Left lung (tissue), 10 donors: ENCODE data around the gene ARHGAP19. TPM values are rescaled to one million over a fixed set of nuclear protein-coding genes. Genes with fewer than 3 reads are reported as not detected.

Experiments used
- ATAC-seq: fragments of 200-7000 bp; cut with Tn5 transposase; one replicate; pipeline ENCODE4 v1.9.1; 2020; ENCODE audit warnings: moderate library complexity
- DNase-seq, 4 donors: peaks; one replicate each; pipeline ENCODE4 v3.0.0-alpha.2; 2013 to 2020
- H3K27ac ChIP-seq, 2 donors: fragments of 200-600 bp; sonication (generic) in 1 of 2; one replicate each; pipeline versions ENCODE4 v1.5.0 to v1.8.0; 2020 to 2021
- H3K27me3 ChIP-seq, 2 donors: fragments of 200-600 bp; sonication (generic) in 1 of 2; one replicate each; pipeline versions ENCODE4 v1.5.0 to v1.8.0; 2020 to 2021
- H3K36me3 ChIP-seq, 2 donors: fragments of 200-600 bp; sonication (generic) in 1 of 2; one replicate each; pipeline versions ENCODE4 v1.5.0 to v1.8.0; 2020 to 2021
- H3K4me1 ChIP-seq, 2 donors: fragments of 200-600 bp; one replicate each; pipeline ENCODE4 v1.8.0; 2021
- H3K4me3 ChIP-seq, 2 donors: fragments of 200-600 bp; sonication (generic) in 1 of 2; one replicate each; pipeline versions ENCODE4 v1.5.0 to v1.8.0; 2020 to 2021; ENCODE audit warnings: mild to moderate bottlenecking in 1 of 2
- H3K9me3 ChIP-seq, 2 donors: fragments of 200-600 bp; sonication (generic) in 1 of 2; one replicate each; pipeline versions ENCODE4 v1.5.0 to v1.8.0; 2020 to 2021
- CTCF ChIP-seq, 2 donors: fragments of 200-600 bp; sonication (generic) in 1 of 2; IDR thresholded peaks; one replicate each; pipeline versions ENCODE4 v1.5.0 to v1.8.0; 2021; ENCODE audit warnings: antibody characterized with exemption in 2 of 2
- intact Hi-C, 2 donors: fragments of 100-400 bp; cut with DNase I; formaldehyde crosslinking; loops; one replicate each; pipeline versions ENCODE4 v1.11.2 to v1.14.2; 2022
- polyA plus RNA-seq, 6 donors: library from polyadenylated mRNA; unstranded; fragments of 120-200 nt; gene quantifications; one replicate each; pipeline ENCODE4 v1.2.1, GENCODE V29; 2013; ENCODE audit not compliant: insufficient read length in 6 of 6
- total RNA-seq, 2 donors: library from RNA; stranded (reverse); fragmentation: NEBNext Ultra II Directional; extraction: Animal tissue kit (Norgen Biotek cat#: 25700); gene quantifications; one replicate each; pipeline ENCODE4 v1.2.1, GENCODE V29; 2021
- donor health status: DM: no; HTN: yes; CAD: no.
- donor health status: DM: no; HTN: no; CAD: no.

Gene ARHGAP19
- total and polyA plus RNA-seq, 8 donors, result 9.8 to 30.7 (median 25.9) TPM

- no peak for TF ChIP-seq CTCF (IDR thresholded peaks at IDR 0.05)
These were observed 48.6 kb downstream of the ARHGAP19 start for GRCh38 chr10:97243836-97244235.

GRCh38 chr10:97238855-97239254 lies 53.6 kb downstream of the ARHGAP19 start:
- Histone ChIP-seq H3K27me3 (no peaks in the 10 kb centered on the region), H3K36me3 (peaks cover 0 to 48% of the 10 kb centered on the region in 2 donors), H3K4me3 (no peak overlapping the region), H3K4me1 (no peaks in the 10 kb centered on the region), H3K9me3 (no peaks in the 10 kb centered on the region), H3K27ac (no peak overlapping the region)
- intact Hi-C loops, result no loop called here
- DNase-seq (no peak), ATAC-seq (no peak)
- no peak for TF ChIP-seq CTCF (IDR thresholded peaks at IDR 0.05)

More at GRCh38 chr10:97243836-97244235, 48.6 kb downstream of the ARHGAP19 start:
- intact Hi-C loops, result no loop called here
- no peak for ATAC-seq
- no peak overlapping the region for H3K4me3 ChIP-seq
- peaks cover 0 to 59% of the 10 kb centered on the region in 2 donors for H3K36me3 ChIP-seq
- H3K27me3 ChIP-seq, result no peaks in the 10 kb centered on the region
- no peaks in the 10 kb centered on the region for H3K9me3 ChIP-seq
- H3K4me1 ChIP-seq, result no peaks in the 10 kb centered on the region
- no peak overlapping the region for H3K27ac ChIP-seq
- no peak for DNase-seq

GRCh38 chr10:97235353-97235752 lies 57.1 kb downstream of the ARHGAP19 start:
- Histone ChIP-seq H3K9me3 (no peaks in the 10 kb centered on the region), H3K27ac (no peak overlapping the region), H3K27me3 (no peaks in the 10 kb centered on the region), H3K4me3 (no peak overlapping the region), H3K36me3 (peaks cover 0 to 34% of the 10 kb centered on the region in 2 donors), H3K4me1 (no peaks in the 10 kb centered on the region)
- intact Hi-C loops, result no loop called here
- no peak for TF ChIP-seq CTCF (IDR thresholded peaks at IDR 0.05)
- no peak for ATAC-seq
- DNase-seq, result no peak

GRCh38 chr10:97234400-97234799 lies 58.0 kb downstream of the ARHGAP19 start:
- no peak overlapping the region for H3K4me3 ChIP-seq
- H3K27me3 ChIP-seq, result no peaks in the 10 kb centered on the region
- H3K4me1 ChIP-seq, result no peaks in the 10 kb centered on the region
- DNase-seq, result peak in 2 of 4 donors; percentile 36 to 39
- intact Hi-C loops, result no loop called here
- H3K27ac ChIP-seq, result no peak overlapping the region
- peak; percentile 49 to 55 for TF ChIP-seq CTCF (IDR thresholded peaks at IDR 0.05)
- ATAC-seq, result peak; percentile 71
- peaks cover 0 to 38% of the 10 kb centered on the region in 2 donors for H3K36me3 ChIP-seq
- H3K9me3 ChIP-seq, result no peaks in the 10 kb centered on the region

- Histone ChIP-seq H3K27ac (no peak overlapping the region), H3K27me3 (no peaks in the 10 kb centered on the region), H3K9me3 (no peaks in the 10 kb centered on the region), H3K36me3 (peaks cover 0 to 49% of the 10 kb centered on the region in 2 donors), H3K4me3 (no peak overlapping the region), H3K4me1 (peaks cover 0 to 3% of the 10 kb centered on the region in 2 donors)
- ATAC-seq (peak; percentile 57), DNase-seq (no peak)
- no peak for TF ChIP-seq CTCF (IDR thresholded peaks at IDR 0.05)
- intact Hi-C loops, result no loop called here
These were observed 62.3 kb downstream of the ARHGAP19 start for GRCh38 chr10:97230146-97230545.
